ENCODE measurements around the gene LAMTOR2. TPM values are rescaled to one million over a fixed set of nuclear protein-coding genes. Genes with fewer than 3 reads are reported as not detected.

The LAMTOR2 gene
- total and polyA plus RNA-seq, 10 of the 15 experiments (the other 5 are each of a cell fraction or from before 2014, with no cell fraction given), result 71.9 to 264 (median 97.0) TPM

DNA sequence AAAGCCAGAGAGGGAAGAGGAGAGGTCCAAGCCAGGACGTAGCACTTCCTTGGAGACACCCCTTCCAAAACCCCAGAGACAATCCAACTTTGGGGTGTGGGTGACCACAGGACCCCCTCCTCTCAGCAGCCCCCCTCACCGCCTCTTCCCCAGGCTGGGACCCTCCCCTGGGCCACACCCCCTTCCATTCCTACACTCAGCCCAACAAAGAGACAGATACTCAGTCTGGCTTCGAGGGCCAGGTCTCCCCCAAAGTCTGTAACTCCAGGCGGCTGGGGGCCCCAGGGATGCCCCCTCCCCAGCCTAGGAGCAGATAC, 26.2 kb downstream of the LAMTOR2 start:
- ChIA-PET CTCF (interaction anchor here (0.7 kb wide), 1 partner anchor 118 kb away, joined by 3 read pairs; no protein-coding TSS in a partner anchor), SMC1A (ENCODE audit: uncharacterized antibody, unreplicated experiment) (no interaction called here)
- no peak overlapping the region for H3K4me2 ChIP-seq (ENCODE audit: control insufficient read depth, insufficient read depth)
- TF ChIP-seq RCOR1 (conservative IDR thresholded peaks at IDR 0.05; ENCODE audit: low read depth, low read length), result no peak
- no peak for TF ChIP-seq EED (IDR thresholded peaks at IDR 0.05; ENCODE audit: low read depth)
- TF ChIP-seq BCL11A (IDR thresholded peaks at IDR 0.05; ENCODE audit: low read depth, low read length), result no peak
- no peak for TF ChIP-seq ZZZ3 (IDR thresholded peaks at IDR 0.05; ENCODE audit: control insufficient read depth, insufficient read length, low read depth)
- no peak for TF ChIP-seq USF2 (IDR thresholded peaks at IDR 0.05; ENCODE audit: borderline replicate concordance, low read depth, low read length)
- TF ChIP-seq EP300 (IDR thresholded peaks at IDR 0.05; ENCODE audit: borderline replicate concordance in 1 of 2, control insufficient read depth in 1 of 2, low read depth in 2 of 2, low read length in 2 of 2), result no peak
- TF ChIP-seq ZNF384 (IDR thresholded peaks at IDR 0.05; ENCODE audit: borderline replicate concordance, low read depth, low read length), result no peak
- TF ChIP-seq MTA2 (IDR thresholded peaks at IDR 0.05; ENCODE audit: low read depth), result no peak
- TF ChIP-seq YBX1 (IDR thresholded peaks at IDR 0.05), result no peak
- no peak for TF ChIP-seq RAD51 (IDR thresholded peaks at IDR 0.05)
- TF ChIP-seq, protein P1, sequence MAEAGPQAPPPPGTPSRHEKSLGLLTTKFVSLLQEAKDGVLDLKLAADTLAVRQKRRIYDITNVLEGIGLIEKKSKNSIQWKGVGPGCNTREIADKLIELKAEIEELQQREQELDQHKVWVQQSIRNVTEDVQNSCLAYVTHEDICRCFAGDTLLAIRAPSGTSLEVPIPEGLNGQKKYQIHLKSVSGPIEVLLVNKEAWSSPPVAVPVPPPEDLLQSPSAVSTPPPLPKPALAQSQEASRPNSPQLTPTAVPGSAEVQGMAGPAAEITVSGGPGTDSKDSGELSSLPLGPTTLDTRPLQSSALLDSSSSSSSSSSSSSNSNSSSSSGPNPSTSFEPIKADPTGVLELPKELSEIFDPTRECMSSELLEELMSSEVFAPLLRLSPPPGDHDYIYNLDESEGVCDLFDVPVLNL (IDR thresholded peaks at IDR 0.05; ENCODE audit: low read depth, low read length), result no peak
- TF ChIP-seq SMARCA5 (IDR thresholded peaks at IDR 0.05), result no peak
- no peak for TF ChIP-seq BMI1 (IDR thresholded peaks at IDR 0.05; ENCODE audit: borderline replicate concordance)
- TF ChIP-seq, protein P2, sequence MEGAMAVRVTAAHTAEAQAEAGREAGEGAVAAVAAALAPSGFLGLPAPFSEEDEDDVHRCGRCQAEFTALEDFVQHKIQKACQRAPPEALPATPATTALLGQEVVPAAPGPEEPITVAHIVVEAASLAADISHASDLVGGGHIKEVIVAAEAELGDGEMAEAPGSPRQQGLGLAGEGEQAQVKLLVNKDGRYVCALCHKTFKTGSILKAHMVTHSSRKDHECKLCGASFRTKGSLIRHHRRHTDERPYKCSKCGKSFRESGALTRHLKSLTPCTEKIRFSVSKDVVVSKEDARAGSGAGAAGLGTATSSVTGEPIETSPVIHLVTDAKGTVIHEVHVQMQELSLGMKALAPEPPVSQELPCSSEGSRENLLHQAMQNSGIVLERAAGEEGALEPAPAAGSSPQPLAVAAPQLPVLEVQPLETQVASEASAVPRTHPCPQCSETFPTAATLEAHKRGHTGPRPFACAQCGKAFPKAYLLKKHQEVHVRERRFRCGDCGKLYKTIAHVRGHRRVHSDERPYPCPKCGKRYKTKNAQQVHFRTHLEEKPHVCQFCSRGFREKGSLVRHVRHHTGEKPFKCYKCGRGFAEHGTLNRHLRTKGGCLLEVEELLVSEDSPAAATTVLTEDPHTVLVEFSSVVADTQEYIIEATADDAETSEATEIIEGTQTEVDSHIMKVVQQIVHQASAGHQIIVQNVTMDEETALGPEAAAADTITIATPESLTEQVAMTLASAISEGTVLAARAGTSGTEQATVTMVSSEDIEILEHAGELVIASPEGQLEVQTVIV (IDR thresholded peaks at IDR 0.05; ENCODE audit: borderline replicate concordance, partially characterized antibody), result no peak
- no peak for TF ChIP-seq RUNX3 (IDR thresholded peaks at IDR 0.05; ENCODE audit: low read length)
- no peak for TF ChIP-seq CUX1 (IDR thresholded peaks at IDR 0.05; ENCODE audit: insufficient replicate concordance, low read depth, low read length)
- no peak for TF ChIP-seq ZSCAN29 (IDR thresholded peaks at IDR 0.05)

More for the DNA sequence above, 26.2 kb downstream of the LAMTOR2 start:
- Histone ChIP-seq H3K27ac (ENCODE audit: control insufficient read depth, insufficient read depth) (no peak overlapping the region), H3K9me3 (replicated peaks; ENCODE audit: control insufficient read depth, insufficient read depth, low read length) (no peaks in the 10 kb centered on the region; the same call in 2 of the 3 replicates), H3K36me3 (ENCODE audit: control insufficient read depth in 2 of 2, insufficient read depth in 2 of 2, low read length in 1 of 2) (no peaks in the 10 kb centered on the region), H3K9ac (ENCODE audit: control insufficient read depth, insufficient read depth, low read length) (no peak overlapping the region), H3K4me3 (no peak overlapping the region), H2AFZ (ENCODE audit: control insufficient read depth, low read depth, low read length) (no peak overlapping the region), H4K20me1 (ENCODE audit: control insufficient read depth, insufficient read depth) (no peaks in the 10 kb centered on the region), H3K79me2 (ENCODE audit: control insufficient read depth, insufficient read depth, low read length) (peaks cover 2% of the 10 kb centered on the region; the same call in 1 of the 2 replicates), H3K4me1 (ENCODE audit: control insufficient read depth, insufficient read depth, low read length) (peaks cover 9% of the 10 kb centered on the region), H3K27me3 (replicated peaks in 1 of 2; ENCODE audit: control insufficient read depth in 2 of 2, insufficient read depth in 2 of 2, low read length in 1 of 2) (peaks cover 0 to 2% of the 10 kb centered on the region in 2 experiments; a peak in 1 of 4 replicates)
- ChIA-PET RAD21 (ENCODE audit: unreplicated experiment) (no interaction called here), POLR2A (no interaction called here)
- in situ Hi-C loops (cut with MboI) (no loop called here), intact Hi-C loops (cut with micrococcal nuclease; ENCODE audit: unreplicated experiment) (no loop called here)
- FAIRE-seq (no peak), ATAC-seq (no peak), DNase-seq (ENCODE audit: low read depth, low spot score) (no peak)
- 63% methylated on average over 4 of the region's 4 CpGs for WGBS (ENCODE audit: insufficient coverage, insufficient replicate concordance, low lambda C conversion rate, missing lambda C conversion rate)
- BruUV-seq (replicated peaks), result no TSS peak

Measured in GM12878 (cell line).